Lower leg skin (tissue), 3 donors: ENCODE results near the gene NCOA5.

ENCODE experiments used
- POLR2A ChIP-seq, 2 donors: fragments of 450-650 bp; IDR thresholded peaks; one replicate each; pipeline ENCODE4 v1.6.1; 2016 to 2017; ENCODE audit warnings: antibody characterized with exemption in 2 of 2, mild to moderate bottlenecking in 1 of 2, moderate library complexity in 1 of 2
- TF ChIP-seq, protein P1 (sequence below), 3 donors: fragments of 450-650 bp; IDR thresholded peaks; one replicate each; pipeline ENCODE4 v1.5.1; 2016; ENCODE audit warnings: antibody characterized with exemption in 3 of 3, mild to moderate bottlenecking in 3 of 3, moderate library complexity in 2 of 3

DNA sequence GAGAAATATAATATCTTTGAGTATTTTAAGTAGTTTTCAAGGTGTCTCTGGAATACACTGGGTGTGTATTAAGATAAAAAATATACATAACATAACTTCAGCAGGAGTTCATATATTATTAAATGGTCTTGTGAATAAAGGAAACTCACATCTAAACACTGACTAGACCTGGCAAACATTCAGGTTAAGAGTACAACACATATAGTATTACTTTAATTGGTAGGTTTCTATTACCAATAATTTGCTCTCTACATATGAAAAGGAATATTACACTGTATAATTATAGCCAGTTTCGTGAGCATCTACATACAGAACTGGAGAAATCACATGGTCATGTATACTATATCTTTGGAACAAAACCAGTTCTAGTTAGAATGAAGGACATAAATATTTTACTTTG, 8.7 kb downstream of the NCOA5 start:
- TF ChIP-seq, protein P1, sequence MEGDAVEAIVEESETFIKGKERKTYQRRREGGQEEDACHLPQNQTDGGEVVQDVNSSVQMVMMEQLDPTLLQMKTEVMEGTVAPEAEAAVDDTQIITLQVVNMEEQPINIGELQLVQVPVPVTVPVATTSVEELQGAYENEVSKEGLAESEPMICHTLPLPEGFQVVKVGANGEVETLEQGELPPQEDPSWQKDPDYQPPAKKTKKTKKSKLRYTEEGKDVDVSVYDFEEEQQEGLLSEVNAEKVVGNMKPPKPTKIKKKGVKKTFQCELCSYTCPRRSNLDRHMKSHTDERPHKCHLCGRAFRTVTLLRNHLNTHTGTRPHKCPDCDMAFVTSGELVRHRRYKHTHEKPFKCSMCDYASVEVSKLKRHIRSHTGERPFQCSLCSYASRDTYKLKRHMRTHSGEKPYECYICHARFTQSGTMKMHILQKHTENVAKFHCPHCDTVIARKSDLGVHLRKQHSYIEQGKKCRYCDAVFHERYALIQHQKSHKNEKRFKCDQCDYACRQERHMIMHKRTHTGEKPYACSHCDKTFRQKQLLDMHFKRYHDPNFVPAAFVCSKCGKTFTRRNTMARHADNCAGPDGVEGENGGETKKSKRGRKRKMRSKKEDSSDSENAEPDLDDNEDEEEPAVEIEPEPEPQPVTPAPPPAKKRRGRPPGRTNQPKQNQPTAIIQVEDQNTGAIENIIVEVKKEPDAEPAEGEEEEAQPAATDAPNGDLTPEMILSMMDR (IDR thresholded peaks at IDR 0.05), result no peak
- TF ChIP-seq POLR2A (IDR thresholded peaks at IDR 0.05), result no peak
